ENCODE data around the gene RBM17. TPM values are rescaled to one million over a fixed set of nuclear protein-coding genes. Genes with fewer than 3 reads are reported as not detected.

The RBM17 gene
- total RNA-seq, 1 experiment from 2014 or later = 129 TPM

DNA sequence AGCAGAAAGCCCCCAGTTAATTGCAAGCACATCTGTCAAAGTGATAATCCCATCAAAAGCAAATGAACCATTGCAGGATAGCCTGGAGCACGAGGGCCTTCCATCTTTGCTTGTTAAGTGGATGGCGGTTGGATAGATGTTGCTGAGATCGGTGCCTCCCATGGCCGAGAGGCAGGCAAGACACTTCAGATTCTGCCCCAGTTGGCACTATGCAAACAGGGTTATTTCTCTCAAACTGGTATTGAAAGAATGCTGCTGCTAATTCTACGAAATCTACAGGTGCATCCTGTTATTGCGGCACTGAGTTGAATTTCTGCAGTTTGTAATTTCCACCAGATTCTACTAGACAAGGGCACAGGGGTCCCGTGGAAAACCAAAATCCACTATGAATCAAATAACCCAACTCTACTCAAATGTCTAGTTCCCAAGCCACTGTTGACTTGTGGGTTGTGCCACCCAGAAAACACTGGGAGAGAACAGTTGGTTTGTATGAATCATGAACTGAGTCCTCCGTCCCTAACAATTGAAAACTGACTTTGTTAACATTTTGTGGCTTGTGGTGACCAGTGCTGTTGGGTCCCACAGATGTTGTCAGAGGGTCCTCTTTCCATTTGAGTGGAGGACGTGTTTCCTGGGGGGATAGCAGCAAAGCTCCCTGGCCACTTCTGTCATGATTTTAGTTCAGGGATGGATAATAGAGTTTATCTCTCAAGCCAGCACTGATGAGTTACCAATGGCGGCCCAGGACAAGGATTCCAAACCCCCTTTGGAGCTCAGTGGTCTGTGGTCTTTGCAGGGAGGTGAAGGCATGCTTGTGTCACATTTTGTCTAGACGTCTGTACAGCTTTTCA, 19.5 kb upstream of the RBM17 start:
- Histone ChIP-seq H3K27ac (ENCODE audit: low read depth, low read length) (no peak overlapping the region), H3K4me2 (ENCODE audit: low read length) (no peak overlapping the region), H3K79me2 (ENCODE audit: insufficient read depth, low read length) (no peaks in the 10 kb centered on the region), H2AFZ (ENCODE audit: low read depth, low read length, poor library complexity, severe bottlenecking) (no peak overlapping the region), H3K4me1 (ENCODE audit: control insufficient read depth in 1 of 2, insufficient read depth in 2 of 2, low read length in 2 of 2) (no peaks in the 10 kb centered on the region), H3K4me3 (replicated peaks in 1 of 2; ENCODE audit: low read depth in 1 of 2, low read length in 2 of 2) (no peak overlapping the region), H3K27me3 (ENCODE audit: insufficient read depth, low read length) (peaks cover 26% of the 10 kb centered on the region), H3K36me3 (ENCODE audit: control insufficient read depth in 1 of 2, insufficient read depth in 2 of 2, low read length in 2 of 2) (no peaks in the 10 kb centered on the region), H3K9me3 (ENCODE audit: control insufficient read depth in 1 of 2, insufficient read depth in 1 of 2, low read depth in 1 of 2, low read length in 2 of 2) (no peaks in the 10 kb centered on the region), H3K9ac (ENCODE audit: low read length) (no peak overlapping the region), H4K20me1 (ENCODE audit: insufficient read depth) (no peaks in the 10 kb centered on the region), H3K9me2 (ENCODE audit: insufficient read depth) (no peaks in the 10 kb centered on the region)
- no TSS peak for BruUV-seq (replicated peaks)
- POLR2A ChIA-PET = no interaction called here
- no peak for ATAC-seq
- no peak for DNase-seq (ENCODE audit: low read depth, low spot score)
- intact Hi-C loops (cut with micrococcal nuclease) = no loop called here
- CTCF ChIA-PET = no interaction called here
- RAD21 ChIA-PET (ENCODE audit: low non-redundant PET in 1 of 2, low total read pairs in 2 of 2, uncharacterized antibody in 2 of 2, unreplicated experiment in 2 of 2) = no interaction called here
- no peak for TF ChIP-seq POLR2AphosphoS5 (IDR thresholded peaks at IDR 0.05; ENCODE audit: low read depth, low read length)

DNA sequence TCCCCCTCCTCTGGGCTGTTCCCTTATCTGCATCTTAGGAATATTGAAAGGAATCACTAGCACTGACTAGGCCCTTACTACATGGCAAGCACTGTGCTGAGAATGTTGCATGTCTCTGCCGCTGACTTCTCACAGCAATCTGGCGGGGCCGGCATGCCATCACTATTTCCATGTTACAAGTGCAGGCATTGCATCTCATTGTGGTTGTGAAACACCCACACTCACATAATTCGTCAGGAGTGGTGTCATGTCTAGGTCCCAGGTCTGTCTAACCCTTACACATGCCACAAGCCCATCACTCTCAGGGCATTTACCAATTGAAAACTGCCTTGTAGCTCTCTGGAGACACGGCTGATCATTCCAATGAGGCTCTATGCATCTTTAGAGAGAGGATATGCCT, 18.2 kb upstream of the RBM17 start:
- TF ChIP-seq POLR2A (IDR thresholded peaks at IDR 0.05; ENCODE audit: borderline replicate concordance, extremely low read depth, insufficient read depth, insufficient read length) (no peak), ELF1 (IDR thresholded peaks at IDR 0.05; ENCODE audit: borderline replicate concordance, low read depth) (no peak), ZNF274 (IDR thresholded peaks at IDR 0.05; ENCODE audit: low read depth, low read length) (no peak), POLR2AphosphoS5 (IDR thresholded peaks at IDR 0.05; ENCODE audit: low read depth, low read length) (no peak), EGR1 (IDR thresholded peaks at IDR 0.05; ENCODE audit: low read depth) (no peak), EZH2phosphoT487 (IDR thresholded peaks at IDR 0.05; ENCODE audit: borderline replicate concordance) (no peak), EZH2 (IDR thresholded peaks at IDR 0.05) (no peak), SIN3A (IDR thresholded peaks at IDR 0.05; ENCODE audit: low read depth) (no peak), JUND (IDR thresholded peaks at IDR 0.05) (no peak), TCF7L2 (IDR thresholded peaks at IDR 0.05; ENCODE audit: borderline replicate concordance, extremely low read depth, insufficient read depth, insufficient read length) (no peak), RAD21 (IDR thresholded peaks at IDR 0.05; ENCODE audit: low read depth) (no peak), ZFX (IDR thresholded peaks at IDR 0.05) (no peak), YY1 (IDR thresholded peaks at IDR 0.05; ENCODE audit: extremely low read depth, insufficient replicate concordance, low read depth, low read length) (no peak)
- TF ChIP-seq, protein P1, sequence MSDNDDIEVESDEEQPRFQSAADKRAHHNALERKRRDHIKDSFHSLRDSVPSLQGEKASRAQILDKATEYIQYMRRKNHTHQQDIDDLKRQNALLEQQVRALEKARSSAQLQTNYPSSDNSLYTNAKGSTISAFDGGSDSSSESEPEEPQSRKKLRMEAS (IDR thresholded peaks at IDR 0.05) = no peak
- intact Hi-C loops (cut with micrococcal nuclease) = no loop called here
- ChIA-PET CTCF (no interaction called here), POLR2A (no interaction called here), RAD21 (ENCODE audit: low non-redundant PET in 1 of 2, low total read pairs in 2 of 2, uncharacterized antibody in 2 of 2, unreplicated experiment in 2 of 2) (no interaction called here)
- no peak overlapping the region for H3K4me3 ChIP-seq (replicated peaks in 1 of 2; ENCODE audit: low read depth in 1 of 2, low read length in 2 of 2)
- peaks cover 36% of the 10 kb centered on the region for H3K27me3 ChIP-seq (ENCODE audit: insufficient read depth, low read length)
- H3K4me1 ChIP-seq (ENCODE audit: control insufficient read depth in 1 of 2, insufficient read depth in 2 of 2, low read length in 2 of 2) = no peaks in the 10 kb centered on the region
- H3K36me3 ChIP-seq (ENCODE audit: control insufficient read depth in 1 of 2, insufficient read depth in 2 of 2, low read length in 2 of 2) = no peaks in the 10 kb centered on the region
- H4K20me1 ChIP-seq (ENCODE audit: insufficient read depth) = no peaks in the 10 kb centered on the region
- no peak overlapping the region for H3K27ac ChIP-seq (ENCODE audit: low read depth, low read length)
- DNase-seq (ENCODE audit: low read depth, low spot score) = no peak
- no peaks in the 10 kb centered on the region for H3K9me3 ChIP-seq (ENCODE audit: control insufficient read depth in 1 of 2, insufficient read depth in 1 of 2, low read depth in 1 of 2, low read length in 2 of 2)
- no peak overlapping the region for H2AFZ ChIP-seq (ENCODE audit: low read depth, low read length, poor library complexity, severe bottlenecking)
- no peaks in the 10 kb centered on the region for H3K79me2 ChIP-seq (ENCODE audit: insufficient read depth, low read length)
- no peaks in the 10 kb centered on the region for H3K9me2 ChIP-seq (ENCODE audit: insufficient read depth)
- ATAC-seq = no peak
- H3K4me2 ChIP-seq (ENCODE audit: low read length) = no peak overlapping the region
- no peak overlapping the region for H3K9ac ChIP-seq (ENCODE audit: low read length)
- BruUV-seq (replicated peaks) = no TSS peak

All from HCT116 (cell line).